NCI-H82 treated with DMSO at 0.1 percent for 48 hours (cell line): ENCODE measurements around the gene RGS3.

ENCODE experiments used
- DNase-seq: peaks from one replicate; lab custom pipeline; 2025; ENCODE audit not compliant: unreplicated experiment; lab: John Stamatoyannopoulos, UW

RGS3 gene

GRCh38 chr9:113582698-113583200, 119.2 kb downstream of the RGS3 start:
- no peak for DNase-seq

GRCh38 chr9:113583511-113584427, 120.2 kb downstream of the RGS3 start:
- DNase-seq = no peak

GRCh38 chr9:113584428-113585084, 121.0 kb downstream of the RGS3 start:
- no peak for DNase-seq

GRCh38 chr9:113585085-113585442, 121.5 kb downstream of the RGS3 start:
- DNase-seq = no peak

- DNase-seq = no peak
Observed at GRCh38 chr9:113585555-113585954, 122.0 kb downstream of the RGS3 start.

- DNase-seq = peak; percentile 18
Observed at GRCh38 chr9:113587471-113588031, 124.0 kb downstream of the RGS3 start.

GRCh38 chr9:113588242-113588810, 124.8 kb downstream of the RGS3 start:
- no peak for DNase-seq

GRCh38 chr9:113588936-113589335, 125.4 kb downstream of the RGS3 start:
- no peak for DNase-seq

GRCh38 chr9:113589407-113589806, 125.9 kb downstream of the RGS3 start:
- no peak for DNase-seq

GRCh38 chr9:113589890-113590289, 126.4 kb downstream of the RGS3 start:
- DNase-seq = no peak

GRCh38 chr9:113590389-113590788, 126.9 kb downstream of the RGS3 start:
- DNase-seq = no peak

GRCh38 chr9:113590991-113591898, 127.7 kb downstream of the RGS3 start:
- DNase-seq = peak; percentile 52

- DNase-seq = no peak
Observed at GRCh38 chr9:113591899-113592625, 128.5 kb downstream of the RGS3 start.

GRCh38 chr9:113592876-113593575, 129.5 kb downstream of the RGS3 start:
- DNase-seq = no peak

GRCh38 chr9:113593682-113594281, 130.3 kb downstream of the RGS3 start:
- peak; percentile 90 for DNase-seq

- DNase-seq = no peak
Observed at GRCh38 chr9:113594484-113595299, 131.2 kb downstream of the RGS3 start.

GRCh38 chr9:113596616-113597320, 133.2 kb downstream of the RGS3 start:
- no peak for DNase-seq
